ENCODE data around the gene KNCN.

The KNCN gene

DNA sequence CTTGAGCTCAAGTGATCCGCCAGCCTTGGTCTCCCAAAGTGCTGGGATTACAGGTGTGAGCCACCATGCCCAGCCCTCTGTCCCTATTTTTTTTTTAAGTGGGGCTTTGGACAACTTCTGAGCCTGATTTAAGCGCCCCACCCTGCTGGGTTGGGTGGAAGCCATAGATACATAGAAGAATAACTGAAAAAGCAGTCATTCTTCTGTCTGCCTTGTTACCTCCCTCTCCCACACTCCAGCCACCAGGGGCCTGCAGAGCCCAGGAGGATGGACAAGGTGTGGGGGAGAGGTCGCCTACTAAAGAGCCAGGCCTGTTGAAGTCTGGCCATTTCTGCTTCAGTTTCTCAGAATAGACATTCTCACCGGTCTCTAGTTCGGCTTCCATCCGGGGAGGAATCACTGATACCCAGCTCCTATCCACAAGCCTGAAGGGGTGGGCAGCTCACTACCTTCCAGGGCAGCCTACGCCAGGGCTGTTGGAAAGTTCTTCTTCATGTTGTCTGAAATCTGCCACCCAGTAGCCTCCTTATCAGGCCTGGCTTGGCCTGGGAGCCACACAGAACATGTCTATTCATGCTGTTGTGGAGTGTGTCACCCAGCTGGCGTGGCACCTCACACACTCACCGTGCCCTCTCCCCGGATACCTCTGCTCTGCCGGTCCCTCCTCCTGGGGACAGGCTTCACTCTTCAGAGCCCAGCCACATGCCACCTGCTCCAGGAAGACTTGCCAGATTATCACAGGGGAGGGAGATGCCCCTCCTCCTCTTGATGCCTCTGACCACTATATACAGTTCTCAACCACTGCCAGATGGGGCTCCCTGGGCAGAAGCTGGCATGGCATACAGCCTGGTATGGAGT lies 27.7 kb downstream of the KNCN start:
- no peak for DNase-seq

GRCh38 chr1:46522969-46523320 lies 28.5 kb downstream of the KNCN start:
- DNase-seq, result no peak

DNA sequence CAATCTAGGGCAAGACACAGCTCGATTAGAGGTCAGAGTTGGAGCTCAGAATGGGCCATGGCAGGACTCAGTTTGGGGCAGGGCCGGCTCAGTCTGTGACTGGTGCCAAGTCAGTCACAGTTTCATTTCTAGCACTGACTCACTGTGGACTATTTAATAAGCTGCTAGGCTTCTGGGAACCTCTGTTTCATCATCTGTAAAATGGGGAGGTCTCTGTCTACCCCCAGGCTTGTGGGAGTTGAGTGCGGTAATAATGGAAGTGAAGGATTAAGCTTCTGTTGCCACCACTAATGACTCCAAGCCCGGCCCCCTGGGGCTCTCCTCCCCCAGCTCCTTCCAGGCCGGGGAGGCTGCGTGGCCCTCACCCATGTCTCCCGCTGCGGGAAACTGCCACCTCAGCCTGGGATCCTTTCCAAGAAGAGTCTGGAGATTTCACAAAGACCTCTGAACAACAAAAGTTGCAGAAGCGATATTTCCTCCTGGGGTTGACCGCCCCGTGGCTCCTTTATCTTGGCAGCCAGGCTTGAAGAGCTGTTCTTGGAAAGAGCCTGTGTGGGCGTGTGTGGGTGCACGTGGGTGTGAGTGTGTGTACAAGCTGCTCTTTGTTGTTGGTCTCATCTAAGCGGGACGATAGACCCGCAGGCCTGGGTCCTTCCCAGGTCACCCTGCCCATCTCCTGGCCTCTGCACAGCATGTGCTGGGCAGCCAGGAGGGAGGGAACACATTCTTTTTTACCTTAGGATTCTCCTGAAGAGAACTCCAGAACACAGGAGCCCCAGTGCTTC lies 29.1 kb downstream of the KNCN start:
- no peak for DNase-seq

DNA sequence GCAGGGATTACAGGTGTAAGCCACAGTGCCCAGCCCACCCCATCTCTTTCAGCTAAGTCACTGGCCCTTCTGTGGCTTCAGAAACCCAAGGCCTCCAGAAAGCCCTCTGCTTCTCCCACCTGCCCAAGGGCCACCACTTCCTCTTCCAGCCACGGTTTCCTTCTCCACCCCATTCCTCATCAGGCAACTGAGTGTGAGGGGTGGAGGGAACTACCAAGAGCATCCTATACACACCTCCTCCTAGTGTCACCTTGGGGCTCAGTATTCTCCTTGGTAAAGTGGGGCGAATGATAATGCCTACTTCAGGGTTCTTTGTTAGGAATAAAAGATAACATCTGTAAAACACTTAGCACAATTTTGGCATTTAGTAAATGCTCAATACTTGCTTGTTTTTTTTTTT lies 30.0 kb downstream of the KNCN start:
- DNase-seq, result no peak

DNA sequence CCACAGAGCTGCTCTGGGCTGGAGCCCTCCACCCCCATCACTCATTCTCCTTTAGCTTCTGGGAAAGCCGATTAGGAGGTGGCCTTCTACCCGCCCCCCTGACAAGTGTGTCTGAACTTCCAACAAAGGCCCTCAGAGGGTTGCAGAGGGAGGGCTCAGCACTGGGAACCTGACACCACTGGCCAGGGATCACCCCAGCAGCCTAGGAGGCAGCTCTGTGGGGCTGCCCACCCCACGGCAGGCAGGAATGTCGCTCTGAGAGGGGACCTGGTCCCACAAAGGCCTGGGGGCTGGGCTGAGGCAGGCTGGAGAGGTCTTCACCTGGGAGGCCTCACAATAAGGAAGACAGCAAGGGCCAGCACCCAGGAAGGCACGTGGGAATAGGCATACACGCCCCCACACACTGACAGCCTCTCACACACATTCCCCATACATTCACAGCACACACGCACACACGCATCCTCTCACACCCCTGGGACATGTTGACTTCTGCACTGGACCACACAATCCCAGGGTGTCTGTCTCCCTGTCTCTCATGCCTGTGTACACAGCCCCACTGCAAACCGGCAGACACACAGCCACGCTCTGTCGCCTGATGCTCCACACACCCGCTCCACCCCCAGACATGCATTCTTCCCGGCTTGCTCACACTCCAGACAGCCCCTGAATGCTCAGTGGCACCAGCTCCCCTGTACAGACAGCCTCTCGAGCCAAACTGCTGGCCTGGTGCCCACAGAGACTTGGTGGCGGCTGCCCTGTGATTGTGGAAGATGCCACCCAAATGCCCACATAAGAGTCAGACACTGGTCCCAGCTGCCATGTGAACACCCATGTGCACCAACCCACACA lies 31.2 kb downstream of the KNCN start:
- no peak for DNase-seq

- no peak for DNase-seq
Measured at GRCh38 chr1:46519209-46519608, 32.2 kb downstream of the KNCN start.

- no peak for DNase-seq
Measured at GRCh38 chr1:46517932-46518498, 33.4 kb downstream of the KNCN start.

GRCh38 chr1:46517010-46517600 lies 34.3 kb downstream of the KNCN start:
- DNase-seq, result no peak

- no peak for DNase-seq
Measured at GRCh38 chr1:46516200-46516950, 35.1 kb downstream of the KNCN start.

GRCh38 chr1:46515576-46515975 lies 35.9 kb downstream of the KNCN start:
- no peak for DNase-seq

DNA sequence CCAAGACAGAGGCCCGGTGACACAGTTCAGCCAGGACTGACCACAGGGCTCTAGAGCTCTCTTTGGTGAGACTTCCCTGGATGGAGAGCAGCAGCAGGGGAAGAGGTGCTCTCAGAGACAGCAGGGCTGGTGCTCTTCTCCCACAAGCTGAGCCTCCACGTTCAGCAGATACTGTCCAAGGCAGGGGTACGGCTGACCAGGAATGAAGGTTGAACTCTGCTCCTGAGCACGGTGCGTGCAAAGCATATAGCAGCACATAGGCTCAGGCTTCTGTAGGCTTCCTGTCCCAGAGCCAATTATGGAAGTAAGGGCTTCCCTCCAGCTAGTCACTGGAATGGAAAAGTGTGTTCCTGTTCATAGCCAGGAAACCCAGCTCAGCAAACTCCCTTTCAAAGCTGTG lies 37.9 kb downstream of the KNCN start:
- DNase-seq, result no peak

GRCh38 chr1:46512792-46513190 lies 38.7 kb downstream of the KNCN start:
- no peak for DNase-seq

- DNase-seq, result no peak
Measured at GRCh38 chr1:46512135-46512791, 39.2 kb downstream of the KNCN start.

DNA sequence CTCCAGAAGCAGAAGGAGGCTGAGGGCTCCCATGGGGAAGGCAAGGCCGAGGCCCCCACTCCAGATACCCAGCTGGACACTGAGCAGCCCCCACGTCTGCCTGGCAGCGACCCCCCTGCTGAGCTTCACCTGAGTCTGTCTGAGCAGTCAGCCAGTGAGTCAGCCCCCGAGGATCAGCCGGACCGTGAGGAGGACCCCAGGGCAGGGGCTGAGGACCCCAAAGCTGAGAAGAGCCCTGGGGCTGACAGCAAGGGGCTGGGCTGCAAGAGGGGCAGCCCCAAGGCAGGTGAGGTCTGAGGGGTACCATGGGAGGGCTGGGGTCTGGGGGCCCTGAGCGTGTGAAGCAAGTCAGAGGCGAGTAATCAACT lies 40.5 kb downstream of the KNCN start:
- no peak for DNase-seq

- no peak for DNase-seq
Measured at GRCh38 chr1:46510341-46510997, 41.0 kb downstream of the KNCN start.

GRCh38 chr1:46508757-46509156 lies 42.7 kb downstream of the KNCN start:
- no peak for DNase-seq

- DNase-seq, result no peak
Measured at GRCh38 chr1:46506470-46507219, 44.8 kb downstream of the KNCN start.

DNA sequence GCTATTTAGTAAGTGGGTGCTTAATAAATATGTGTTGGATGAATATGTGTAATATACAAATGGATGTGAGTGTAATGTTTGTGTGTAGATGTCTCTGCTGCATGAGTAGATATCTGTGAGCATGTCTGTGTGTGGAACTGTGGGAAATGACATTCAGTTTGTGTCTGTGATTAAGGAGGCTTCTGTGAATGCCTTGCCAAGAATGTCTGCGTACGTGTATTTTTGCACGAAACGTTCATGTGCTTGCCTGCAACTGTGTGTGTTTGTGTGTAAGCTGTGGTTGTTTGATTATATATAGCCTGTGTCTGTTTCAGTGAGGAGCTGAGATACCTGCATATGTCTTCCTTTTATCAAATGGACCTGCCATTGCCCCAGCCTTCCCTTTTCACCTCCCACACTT lies 48.0 kb downstream of the KNCN start:
- no peak for DNase-seq

DNA sequence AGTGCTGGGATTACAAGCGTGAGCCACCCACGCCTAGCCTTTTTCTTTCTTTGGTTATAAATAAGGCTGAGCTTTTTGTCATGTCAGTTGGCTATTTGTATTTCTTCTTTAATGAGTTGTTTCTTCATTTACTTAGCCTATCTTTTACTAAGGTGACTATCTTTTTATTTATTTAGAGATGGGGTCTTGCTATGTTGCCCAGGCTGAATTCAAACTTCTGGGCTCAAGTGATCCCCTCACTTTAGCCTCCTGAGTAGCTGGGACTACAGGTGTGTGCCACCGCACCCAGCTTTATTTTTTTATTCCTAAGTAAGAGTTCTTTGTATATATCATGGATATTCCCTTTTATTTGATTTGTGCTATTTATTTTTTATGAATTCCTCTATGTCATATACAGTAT lies 49.9 kb downstream of the KNCN start:
- no peak for DNase-seq

GRCh38 chr1:46497665-46498064 lies 53.8 kb downstream of the KNCN start:
- no peak for DNase-seq
